Gastrocnemius medialis (tissue), 4 donors: Measurements from ENCODE around the gene ACVR1B.

ENCODE experiments used
- POLR2A ChIP-seq, 2 donors: fragments of 450-650 bp; IDR thresholded peaks; one replicate each; pipeline ENCODE4 v1.6.1; 2017; ENCODE audit warnings: antibody characterized with exemption in 2 of 2, mild to moderate bottlenecking in 2 of 2, moderate library complexity in 2 of 2
- TF ChIP-seq, protein P1 (sequence below), 5 experiments: fragments of 450-650 bp in 3 of 5; fragments of 200-600 bp in 2 of 5; sonication (generic) in 2 of 5; IDR thresholded peaks in 4 of 5; conservative IDR thresholded peaks in 1 of 5; 1 replicate in 4 of 5; 2 replicates in 1 of 5; pipeline ENCODE4 v1.5.1; 2016 to 2019; ENCODE audit warnings: antibody characterized with exemption in 5 of 5, mild to moderate bottlenecking in 3 of 5, moderate library complexity in 3 of 5

- TF ChIP-seq, protein P1, sequence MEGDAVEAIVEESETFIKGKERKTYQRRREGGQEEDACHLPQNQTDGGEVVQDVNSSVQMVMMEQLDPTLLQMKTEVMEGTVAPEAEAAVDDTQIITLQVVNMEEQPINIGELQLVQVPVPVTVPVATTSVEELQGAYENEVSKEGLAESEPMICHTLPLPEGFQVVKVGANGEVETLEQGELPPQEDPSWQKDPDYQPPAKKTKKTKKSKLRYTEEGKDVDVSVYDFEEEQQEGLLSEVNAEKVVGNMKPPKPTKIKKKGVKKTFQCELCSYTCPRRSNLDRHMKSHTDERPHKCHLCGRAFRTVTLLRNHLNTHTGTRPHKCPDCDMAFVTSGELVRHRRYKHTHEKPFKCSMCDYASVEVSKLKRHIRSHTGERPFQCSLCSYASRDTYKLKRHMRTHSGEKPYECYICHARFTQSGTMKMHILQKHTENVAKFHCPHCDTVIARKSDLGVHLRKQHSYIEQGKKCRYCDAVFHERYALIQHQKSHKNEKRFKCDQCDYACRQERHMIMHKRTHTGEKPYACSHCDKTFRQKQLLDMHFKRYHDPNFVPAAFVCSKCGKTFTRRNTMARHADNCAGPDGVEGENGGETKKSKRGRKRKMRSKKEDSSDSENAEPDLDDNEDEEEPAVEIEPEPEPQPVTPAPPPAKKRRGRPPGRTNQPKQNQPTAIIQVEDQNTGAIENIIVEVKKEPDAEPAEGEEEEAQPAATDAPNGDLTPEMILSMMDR (IDR thresholded peaks at IDR 0.05 in 4 of 5, conservative IDR thresholded peaks at IDR 0.05 in 1 of 5): no peak
- TF ChIP-seq POLR2A (IDR thresholded peaks at IDR 0.05): no peak
Measured at GRCh38 chr12:52032446-52032803, 80.9 kb downstream of the ACVR1B start.
